Right ventricle myocardium inferior (tissue), 1 donor: ENCODE data around the gene ARSG. TPM values are rescaled to one million over a fixed set of nuclear protein-coding genes. Genes with fewer than 3 reads are reported as not detected.

Experiments
- ATAC-seq: fragments of 200-7000 bp; cut with Tn5 transposase; one replicate; pipeline ENCODE4 v1.9.1; 2020; ENCODE audit warnings: mild to moderate bottlenecking, moderate library complexity
- DNase-seq: peaks from one replicate; pipeline ENCODE4 v3.0.0; 2021; ENCODE audit errors: missing footprints
- intact Hi-C: fragments of 100-400 bp; cut with DNase I; formaldehyde crosslinking; loops from one replicate; pipeline ENCODE4 v1.11.0; 2022
- total RNA-seq: library from RNA; stranded (reverse); fragmentation: NEBNext Ultra II Directional; extraction: Animal tissue kit (Norgen Biotek cat#: 25700); gene quantifications from one replicate; pipeline ENCODE4 v1.2.1, GENCODE V29; 2021
- donor health status: DM: no; HTN: yes; CAD: no; lungs with severe emphysema.

ARSG gene
- total RNA-seq, 1 donor from 2014 or later, result 2.2 TPM

DNA sequence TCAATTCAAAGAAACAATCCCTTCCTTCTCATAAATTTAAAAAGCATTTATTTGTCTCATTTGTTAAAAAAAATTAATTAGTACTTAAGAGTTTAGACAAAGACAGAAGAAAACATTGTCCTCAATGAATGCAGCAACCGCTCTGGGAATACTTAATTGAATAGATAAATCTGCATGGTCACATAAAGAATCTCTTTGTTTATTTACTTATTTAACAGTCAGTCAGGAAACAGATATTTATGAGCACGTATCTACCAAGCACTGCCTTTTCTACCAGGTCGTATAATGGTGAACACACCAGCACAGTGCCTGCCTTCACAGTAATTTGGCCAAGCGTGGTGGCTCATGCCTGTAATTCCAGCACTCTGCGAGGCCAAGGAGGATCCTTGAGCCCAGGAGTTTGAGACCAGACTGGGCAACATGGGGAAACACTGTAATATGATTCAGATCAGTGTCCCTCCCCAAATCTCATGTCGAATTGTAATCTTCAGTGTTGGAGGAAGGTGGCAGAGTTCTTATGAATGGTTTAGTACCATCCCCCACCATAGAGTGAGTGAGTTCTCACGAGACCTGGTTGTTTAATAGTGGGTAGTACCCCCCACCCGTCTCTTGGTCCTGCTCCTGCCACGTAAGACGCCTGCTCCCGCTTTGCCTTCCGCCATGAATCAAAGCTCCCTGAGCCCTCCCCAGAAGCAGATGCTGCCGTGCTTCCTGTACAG is 157.9 kb downstream of the ARSG start:
- ATAC-seq (no peak), DNase-seq (no peak)
- intact Hi-C loops, result no loop called here

DNA sequence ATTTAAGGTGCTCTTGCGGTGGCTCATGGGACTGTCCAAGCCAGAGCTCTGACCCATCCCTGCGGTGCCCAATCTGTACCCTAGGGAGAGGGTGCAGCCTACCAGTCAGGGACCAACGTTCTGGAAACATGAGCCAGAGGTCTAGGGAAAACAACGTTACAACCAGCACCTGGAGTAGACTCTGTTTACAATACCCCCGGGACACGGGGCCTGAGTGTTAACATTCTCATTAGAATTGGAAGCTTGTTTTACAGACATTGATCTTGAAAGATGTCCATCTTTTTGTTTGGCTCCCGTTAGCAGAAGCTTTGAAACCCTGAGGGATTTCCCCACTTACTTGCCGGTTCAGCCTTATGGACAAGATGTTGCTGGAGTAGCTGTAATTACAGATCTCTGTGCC is 159.1 kb downstream of the ARSG start:
- DNase-seq (no peak), ATAC-seq (no peak)
- intact Hi-C loops, result loop anchor here (5.0 to 10.0 kb wide), 2 partner anchors 48 to 346 kb away; no protein-coding TSS in a partner anchor

DNA sequence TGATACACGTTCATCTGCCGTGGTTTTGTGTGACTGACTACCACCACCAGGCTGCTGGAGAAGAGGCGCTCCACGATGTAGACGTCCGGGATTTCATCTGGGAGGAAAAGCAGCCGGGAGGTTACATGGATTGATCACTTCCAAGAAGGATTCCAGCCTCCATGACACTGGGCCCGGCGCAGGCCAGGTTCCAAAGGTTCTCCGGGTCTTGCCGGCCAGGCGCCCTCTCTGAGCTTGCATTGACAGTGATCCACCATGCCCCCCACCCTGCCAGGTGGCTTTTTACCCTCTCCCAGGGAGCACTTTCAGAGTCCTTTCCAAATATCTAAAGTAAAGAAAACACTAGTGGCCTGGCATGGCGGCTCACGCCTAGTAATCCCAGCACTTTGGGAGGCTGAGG is 159.5 kb downstream of the ARSG start:
- no peak for ATAC-seq
- intact Hi-C loops, result loop anchor here (5.0 to 10.0 kb wide), 2 partner anchors 48 to 346 kb away; no protein-coding TSS in a partner anchor
- DNase-seq, result no peak

DNA sequence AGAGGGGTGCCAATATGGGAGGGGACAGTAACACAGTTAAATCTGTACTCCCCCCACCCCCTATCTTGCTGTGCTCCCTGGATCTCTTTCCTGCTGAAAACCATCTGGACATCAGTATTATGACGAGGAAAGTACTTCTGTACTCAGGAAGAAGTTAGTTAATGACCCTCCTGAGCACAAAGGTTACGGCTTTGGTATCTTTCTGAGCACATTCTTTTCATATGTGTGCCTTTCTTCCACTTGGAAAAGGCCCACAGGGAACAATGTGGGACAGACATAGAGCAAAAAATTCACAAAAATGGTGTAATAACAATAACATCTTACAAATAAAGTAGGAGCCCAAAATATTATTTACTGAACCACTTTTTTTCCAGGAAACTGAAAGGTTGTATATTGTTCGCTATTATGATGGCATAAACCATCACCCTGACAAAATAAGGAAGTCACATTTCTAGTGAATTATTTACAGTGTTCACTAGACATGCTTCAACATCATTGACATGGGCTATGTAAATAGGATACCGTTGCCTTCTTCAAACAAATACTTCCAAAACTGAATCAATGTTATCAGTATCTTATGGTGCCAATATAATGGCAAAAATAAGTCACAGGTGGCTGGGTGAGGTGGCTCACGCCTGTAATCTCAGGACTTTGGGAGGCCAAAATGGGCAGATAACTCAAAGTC is 160.5 kb downstream of the ARSG start:
- ATAC-seq (no peak), DNase-seq (no peak)
- intact Hi-C loops, result loop anchor here (5.0 to 10.0 kb wide), 2 partner anchors 50 to 347 kb away; no protein-coding TSS in a partner anchor

DNA sequence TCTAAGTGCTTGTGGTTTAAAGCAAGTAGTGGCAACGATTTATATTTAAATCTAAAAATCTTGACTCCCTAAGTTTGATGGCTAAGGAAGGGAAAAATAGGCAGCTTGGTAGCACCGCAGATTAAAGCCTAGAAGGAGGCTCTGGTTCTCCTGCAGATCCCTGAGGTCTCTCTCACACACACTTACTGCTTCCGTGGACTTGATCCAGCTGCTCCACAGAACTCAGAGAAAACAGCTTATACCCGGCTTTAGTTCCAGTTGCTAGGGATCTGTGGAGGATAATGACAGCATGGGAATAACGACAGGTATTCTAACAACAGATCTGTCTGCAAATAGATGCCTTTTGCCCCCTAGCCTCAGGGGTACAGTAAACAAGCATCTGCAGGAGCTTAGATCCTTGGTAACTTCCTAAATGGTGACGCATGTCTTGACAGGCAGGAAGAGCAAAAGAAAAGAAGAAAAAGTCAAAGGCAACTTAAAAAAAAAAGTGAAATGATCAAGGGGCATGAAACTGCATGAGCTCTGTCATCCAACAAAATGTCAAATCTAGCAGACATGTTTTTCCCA is 161.5 kb downstream of the ARSG start:
- ATAC-seq, result no peak
- DNase-seq, result no peak
- intact Hi-C loops, result loop anchor here (5.0 to 10.0 kb wide), 2 partner anchors 51 to 348 kb away; no protein-coding TSS in a partner anchor

DNA sequence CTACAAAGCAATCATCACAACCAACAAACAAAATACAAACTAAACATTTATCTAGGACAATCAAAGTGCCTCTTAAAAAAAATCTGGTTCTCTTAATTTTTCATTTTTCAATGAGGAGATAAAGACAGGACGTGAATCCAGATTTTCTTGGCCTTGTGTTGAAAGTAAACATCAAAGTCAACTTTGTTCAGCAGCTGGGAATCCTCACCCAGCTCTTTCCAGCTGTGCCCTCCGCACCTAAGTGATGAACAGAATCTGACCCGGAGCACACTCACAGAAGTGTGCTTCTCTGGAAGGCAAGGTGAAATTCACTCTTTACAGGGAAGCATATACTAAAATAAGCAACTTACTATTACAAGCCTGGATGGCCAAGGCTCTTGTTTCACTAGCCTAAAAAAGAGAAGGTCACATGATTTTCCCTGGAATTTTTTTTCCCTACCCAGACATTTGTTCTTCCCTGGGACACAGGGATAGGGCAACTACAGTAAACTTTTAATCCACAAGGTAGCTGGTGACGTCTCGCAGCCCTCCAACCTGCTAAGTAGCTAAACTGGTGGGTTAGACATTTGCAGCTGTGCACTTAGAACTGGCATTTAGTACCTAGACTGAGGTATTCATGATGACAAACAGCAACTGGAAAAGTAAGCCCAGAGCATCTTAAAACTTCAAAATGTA is 162.8 kb downstream of the ARSG start:
- no peak for ATAC-seq
- intact Hi-C loops, result loop anchor here (2.0 to 10.0 kb wide), 3 partner anchors 15 to 349 kb away; no protein-coding TSS in a partner anchor
- DNase-seq, result no peak

DNA sequence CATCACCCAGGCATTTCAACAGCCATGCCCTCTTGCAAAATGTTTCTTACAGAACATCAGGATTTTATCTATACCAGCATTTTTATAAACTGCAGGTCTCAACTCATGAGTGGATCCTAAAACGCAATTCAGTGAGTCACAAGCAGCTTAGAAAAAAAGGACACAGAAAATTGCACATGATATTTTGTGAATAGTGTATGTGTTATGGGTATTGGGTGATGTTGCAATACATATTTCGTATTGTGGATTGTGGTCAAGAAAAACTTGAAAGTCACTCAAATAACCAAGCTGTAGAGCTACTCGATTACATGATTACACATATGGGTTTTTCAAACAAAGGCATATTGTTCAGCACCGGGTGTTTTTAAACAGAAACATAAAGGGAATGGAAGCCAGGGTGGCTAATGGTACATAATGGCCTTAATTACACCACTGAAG is 164.6 kb downstream of the ARSG start:
- DNase-seq (no peak), ATAC-seq (no peak)
- intact Hi-C loops, result loop anchor here (2.0 to 10.0 kb wide), 4 partner anchors 17 to 351 kb away; no protein-coding TSS in a partner anchor

DNA sequence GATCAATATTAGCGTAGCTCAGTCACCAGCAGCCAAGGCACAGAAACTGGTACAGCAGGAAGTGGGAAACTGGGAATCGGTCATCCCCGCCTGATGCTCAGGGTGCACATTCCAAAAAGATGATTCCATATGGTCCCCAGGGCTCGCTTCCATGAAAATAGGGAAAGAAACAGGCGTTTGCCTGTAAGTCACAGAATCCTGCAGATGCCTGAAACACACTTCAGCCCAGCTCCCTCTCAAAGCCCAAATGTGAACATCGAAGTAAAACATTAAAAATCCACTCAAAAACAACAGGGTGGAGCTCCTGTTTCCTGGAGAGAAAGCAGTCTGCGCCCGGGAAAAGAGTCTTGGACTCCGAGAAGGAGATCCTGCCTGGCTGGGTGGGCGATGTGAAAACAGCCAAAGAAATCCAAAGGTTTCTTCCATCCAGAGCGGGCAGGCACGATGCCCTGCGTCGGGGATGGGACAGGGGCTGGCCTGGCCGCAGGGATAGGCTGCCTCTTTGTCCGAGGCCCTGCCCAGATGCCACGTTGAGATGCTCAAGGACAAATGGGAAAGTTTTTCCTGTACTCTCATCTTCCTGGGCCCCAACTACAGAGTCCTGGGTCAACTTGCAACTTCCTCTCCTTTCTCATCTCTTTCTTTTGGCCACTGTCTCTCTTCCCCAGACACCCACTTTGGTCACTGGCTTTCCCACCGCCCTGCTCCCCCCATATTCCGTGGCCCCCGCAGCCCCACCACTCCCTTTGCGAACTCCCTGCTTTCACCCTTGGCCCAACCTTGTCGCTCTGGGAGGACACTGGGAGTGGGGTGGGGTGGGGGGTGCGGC is 165.3 kb downstream of the ARSG start:
- ATAC-seq, result peak; percentile 81
- intact Hi-C loops, result loop anchor here (5.0 to 10.0 kb wide), 3 partner anchors 34 to 352 kb away; no protein-coding TSS in a partner anchor
- DNase-seq, result peak; percentile 90

DNA sequence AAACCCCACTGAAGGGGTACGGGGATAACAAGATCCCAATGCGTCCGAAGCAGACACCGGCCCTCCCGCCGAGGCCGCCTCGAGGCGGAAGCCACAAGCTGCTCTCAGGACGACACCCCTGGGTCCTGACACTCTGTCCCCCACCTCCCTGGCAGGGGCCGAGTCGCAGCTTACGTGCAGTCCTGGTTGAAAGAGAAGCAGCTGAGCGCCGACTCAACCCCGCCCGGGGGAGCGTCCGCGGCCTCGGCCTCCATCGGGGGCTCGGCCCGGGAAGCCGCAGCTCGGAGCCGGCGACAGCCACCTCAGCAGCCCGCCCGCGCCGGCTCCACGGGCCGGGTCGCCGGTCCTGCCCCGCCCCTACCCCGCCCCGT is 165.9 kb downstream of the ARSG start, which contains the start of gene WIPI1:
Gene WIPI1, minus strand, starts transcription at position 329 of the 371 bp plus-strand sequence. Its CDS starts 75 bp downstream, at position 254.
- peak; percentile 81 for DNase-seq
- ATAC-seq, result peak; percentile 11
- intact Hi-C loops, result loop anchor here (5.0 to 10.0 kb wide), 3 partner anchors 35 to 352 kb away; no protein-coding TSS in a partner anchor

DNA sequence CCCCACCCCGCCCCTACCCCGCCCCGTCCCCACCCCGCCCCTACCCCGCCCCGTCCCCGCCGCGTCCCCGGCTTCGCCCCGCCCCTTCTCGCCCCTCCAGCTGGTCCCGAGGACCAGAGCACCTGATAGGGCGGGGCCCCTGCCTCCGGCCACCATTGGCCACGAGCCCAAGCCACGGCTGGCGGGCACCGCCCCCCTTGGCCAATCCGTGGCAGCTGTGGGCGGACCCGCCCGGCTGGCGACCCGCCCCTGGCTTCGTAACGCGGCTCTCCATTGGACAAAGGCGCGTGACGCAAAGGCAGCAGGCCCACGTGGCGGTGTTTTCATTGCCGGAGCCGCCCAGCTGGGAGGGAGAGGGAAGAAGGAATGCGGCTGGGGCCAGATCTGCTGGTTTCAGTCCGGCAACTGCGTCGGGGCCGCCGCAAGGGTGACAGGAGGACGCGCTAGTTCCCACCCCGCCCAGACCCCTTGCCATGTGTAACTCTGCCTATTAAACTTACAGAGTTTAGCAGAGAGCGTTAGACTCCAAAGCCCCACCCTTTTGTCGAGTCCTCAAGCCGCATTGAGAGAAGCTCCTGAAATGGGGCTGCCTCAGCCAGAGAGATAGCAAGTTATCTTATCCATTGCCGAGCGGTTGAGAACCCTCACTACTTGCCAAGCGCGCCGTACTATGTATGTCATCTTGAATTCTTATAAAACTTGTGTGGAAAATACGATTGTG is 166.4 kb downstream of the ARSG start:
- intact Hi-C loops, result loop anchor here (5.0 to 10.0 kb wide), 3 partner anchors 35 to 353 kb away; no protein-coding TSS in a partner anchor
- peak; percentile 99 for DNase-seq
- ATAC-seq, result peak; percentile 89

DNA sequence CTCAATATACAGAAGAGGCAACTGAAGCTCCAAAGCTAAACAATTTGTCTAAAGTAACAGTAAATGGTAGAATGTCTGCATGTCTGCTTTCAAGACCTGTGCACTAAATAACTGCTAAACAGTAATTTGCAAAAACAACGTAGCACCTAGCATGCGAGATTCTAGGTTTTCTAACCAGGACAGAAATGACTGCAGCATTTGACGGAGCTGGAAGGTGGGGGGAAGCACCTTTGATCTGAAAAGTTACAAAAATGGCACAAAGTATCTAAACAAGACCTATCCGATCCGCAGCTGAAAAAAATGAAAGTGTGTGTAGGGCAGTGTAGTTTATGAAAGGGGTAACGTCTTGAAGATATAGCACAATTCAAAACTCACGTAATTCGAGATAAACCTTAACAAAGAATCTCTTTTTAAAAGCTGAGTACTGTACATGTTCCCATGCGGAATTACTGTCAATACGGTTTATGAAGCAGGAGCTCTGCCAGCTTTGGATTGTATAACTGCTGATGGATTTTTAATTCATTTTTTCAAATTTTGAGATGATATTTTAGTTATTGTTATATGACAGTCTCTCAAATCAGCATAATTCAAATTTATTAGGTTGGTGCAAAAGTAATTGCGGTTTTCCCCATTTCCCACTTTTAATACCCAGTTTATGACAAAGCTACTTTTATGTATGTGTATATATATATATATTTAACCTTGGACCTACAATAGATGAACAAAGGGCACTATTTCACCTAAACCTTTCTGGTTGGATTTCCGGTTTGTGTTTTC is 167.2 kb downstream of the ARSG start:
- no peak for ATAC-seq
- intact Hi-C loops, result loop anchor here (5.0 to 10.0 kb wide), 3 partner anchors 36 to 354 kb away; no protein-coding TSS in a partner anchor
- no peak for DNase-seq

DNA sequence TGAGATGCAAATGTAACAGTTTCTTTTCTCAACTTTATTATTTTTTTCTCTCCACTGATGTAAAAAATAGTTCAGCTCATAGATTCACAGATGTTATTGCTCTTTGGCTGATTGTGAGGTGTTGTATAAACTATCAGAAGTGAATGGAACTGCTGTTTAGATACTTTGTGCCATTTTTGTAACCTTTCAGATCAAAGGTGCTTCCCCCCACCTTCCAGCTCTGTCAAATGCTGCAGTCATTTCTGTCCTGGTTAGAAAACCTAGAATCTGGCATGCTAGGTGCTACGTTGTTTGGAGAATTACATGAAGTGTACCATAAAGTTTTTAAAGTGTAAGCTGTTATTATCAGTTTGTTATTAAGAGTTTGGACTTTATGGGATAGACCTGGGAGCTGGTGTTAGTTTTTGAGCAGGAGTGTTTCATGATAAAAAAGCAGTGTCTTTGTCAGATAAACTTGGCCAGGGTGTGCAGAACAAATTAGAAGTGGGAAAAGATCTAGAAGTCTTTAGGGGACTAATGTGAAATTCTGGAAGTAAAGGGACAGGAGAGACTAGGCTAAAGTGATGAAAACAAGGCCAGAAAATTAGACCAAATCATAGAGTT is 167.8 kb downstream of the ARSG start:
- DNase-seq (no peak), ATAC-seq (no peak)
- intact Hi-C loops, result loop anchor here (5.0 to 10.0 kb wide), 3 partner anchors 37 to 354 kb away; no protein-coding TSS in a partner anchor

DNA sequence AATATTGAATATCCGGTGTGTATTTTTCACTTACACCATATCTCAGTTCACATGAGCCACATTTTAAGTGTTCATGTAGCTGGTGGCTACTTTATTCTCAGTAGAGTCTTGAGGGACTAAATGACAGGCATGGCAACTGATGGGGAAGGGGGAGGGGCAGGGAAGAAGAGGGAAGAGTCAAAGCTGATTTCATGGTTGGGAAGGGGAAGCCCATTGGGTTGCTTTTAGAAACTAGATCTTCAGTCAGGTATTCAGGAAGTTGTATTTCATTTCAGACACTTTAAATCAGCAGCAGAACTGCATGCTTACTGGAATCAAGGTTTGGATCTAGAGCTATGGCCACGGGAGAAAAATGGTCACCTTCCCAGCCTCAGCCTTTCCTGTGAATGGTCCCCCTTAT is 168.9 kb downstream of the ARSG start:
- no peak for ATAC-seq
- intact Hi-C loops, result loop anchor here (5.0 kb wide), 3 partner anchors 213 to 297 kb away; partner anchors contain the start of gene AMZ2
- no peak for DNase-seq

DNA sequence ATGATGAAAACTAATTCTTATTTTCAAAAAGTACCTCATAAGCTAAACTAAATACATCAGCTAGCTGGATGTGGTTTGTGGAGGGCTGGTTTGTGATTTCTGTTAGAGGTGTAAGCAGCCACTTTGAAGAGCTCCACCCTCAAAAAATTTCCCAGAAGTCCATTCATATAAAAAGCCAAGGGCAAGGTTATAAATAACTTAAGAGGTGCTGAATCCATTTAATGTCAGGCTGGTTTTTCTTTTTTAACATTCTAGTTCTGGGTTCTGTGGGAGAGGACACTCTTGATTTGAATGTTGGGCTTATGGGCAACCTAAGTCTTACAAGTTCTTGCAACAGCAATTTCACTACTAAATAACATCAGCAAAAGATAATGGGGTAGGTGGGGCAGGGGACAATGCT is 169.4 kb downstream of the ARSG start:
- intact Hi-C loops, result loop anchor here (5.0 kb wide), 3 partner anchors 213 to 297 kb away; partner anchors contain the start of gene AMZ2
- DNase-seq (no peak), ATAC-seq (no peak)

DNA sequence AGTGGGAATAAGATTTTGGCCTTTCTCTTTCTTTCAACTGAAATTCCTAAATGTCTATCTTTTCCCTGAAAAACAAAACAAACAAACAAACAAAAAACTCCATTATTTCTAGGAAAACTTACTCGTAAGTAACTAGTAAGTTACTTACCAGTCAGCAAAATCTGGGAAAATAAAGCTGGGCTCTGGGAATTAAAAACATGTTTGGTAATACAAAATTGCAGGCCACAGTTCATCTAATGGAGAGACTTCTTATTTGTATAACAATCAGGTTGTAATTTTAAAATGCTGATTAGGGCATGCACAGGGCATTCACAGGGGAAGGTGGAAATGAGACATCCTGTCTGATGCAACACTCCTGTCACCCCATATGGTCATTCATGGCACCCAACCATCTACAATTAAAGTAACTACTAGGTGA is 169.8 kb downstream of the ARSG start:
- ATAC-seq, result no peak
- intact Hi-C loops, result loop anchor here (5.0 kb wide), 3 partner anchors 214 to 296 kb away; partner anchors contain the start of gene AMZ2
- DNase-seq, result no peak

DNA sequence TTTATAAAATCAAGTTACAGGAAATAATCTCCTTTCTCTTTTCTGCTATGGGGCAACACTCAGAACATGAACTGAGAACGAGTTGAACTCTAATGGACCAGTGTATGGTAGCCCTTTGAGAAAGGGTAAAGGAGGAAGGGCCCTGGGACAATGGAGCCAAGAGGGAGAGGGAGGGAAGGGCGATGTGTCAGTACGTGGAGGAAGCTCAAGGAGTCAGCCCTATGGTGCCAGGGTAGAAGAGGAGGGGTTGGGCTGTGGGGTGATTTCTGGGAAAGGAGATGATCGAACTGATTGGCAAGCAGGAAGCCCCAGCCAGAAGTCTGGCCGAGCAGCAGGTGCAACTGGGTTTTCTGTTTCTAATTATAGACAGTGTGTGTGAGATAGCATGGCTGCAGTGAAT is 170.3 kb downstream of the ARSG start:
- DNase-seq (no peak), ATAC-seq (no peak)
- intact Hi-C loops, result loop anchor here (5.0 kb wide), 3 partner anchors 214 to 296 kb away; partner anchors contain the start of gene AMZ2
